HCT116 (cell line): ENCODE measurements around the gene TUB.

Experiments
- ATF3 ChIP-seq: IDR thresholded peaks from 2 replicates; pipeline ENCODE4 v1.6.1; 2012
- CTCF ChIP-seq, 3 experiments: fragments of 200-600 bp in 1 of 3; sonication (generic) in 1 of 3; IDR thresholded peaks in 2 of 3; conservative IDR thresholded peaks in 1 of 3; 2 replicates each; pipeline ENCODE4 v1.5.1; 2012 to 2017; ENCODE audit warnings: low read depth in 2 of 3, low read length in 2 of 3, antibody characterized with exemption in 1 of 3, borderline replicate concordance in 1 of 3, control low read depth in 1 of 3, mild to moderate bottlenecking in 1 of 3, mixed read lengths in 1 of 3, mixed run types in 1 of 3, moderate library complexity in 1 of 3; ENCODE audit not compliant: insufficient read depth in 1 of 3
- EGR1 ChIP-seq: IDR thresholded peaks from 2 replicates; pipeline ENCODE4 v1.6.1; 2012; ENCODE audit warnings: low read depth
- FOSL1 ChIP-seq: IDR thresholded peaks from 2 replicates; pipeline ENCODE4 v1.6.1; 2012; ENCODE audit warnings: low read depth
- JUND ChIP-seq: IDR thresholded peaks from 2 replicates; pipeline ENCODE4 v1.6.1; 2012
- POLR2A ChIP-seq: IDR thresholded peaks from 2 replicates; pipeline ENCODE4 v1.7.0; 2011; ENCODE audit warnings: borderline replicate concordance; ENCODE audit not compliant: insufficient read depth, insufficient read length; ENCODE audit errors: extremely low read depth
- RAD21 ChIP-seq: IDR thresholded peaks from 2 replicates; pipeline ENCODE4 v1.6.1; 2012; ENCODE audit warnings: low read depth, mild to moderate bottlenecking

- TF ChIP-seq POLR2A (no peak), RAD21 (no peak), CTCF (IDR thresholded peaks at IDR 0.05 in 2 of 3, conservative IDR thresholded peaks at IDR 0.05 in 1 of 3; ENCODE audit: borderline replicate concordance in 1 of 3, insufficient read depth in 1 of 3, low read depth in 2 of 3, low read length in 2 of 3) (no peak), JUND (no peak), EGR1 (no peak), ATF3 (no peak), FOSL1 (no peak)
Measured at GRCh38 chr11:8059571-8060011, 21.4 kb upstream of the TUB start.
